ENCODE measurements around the gene USP49.

The USP49 gene

DNA sequence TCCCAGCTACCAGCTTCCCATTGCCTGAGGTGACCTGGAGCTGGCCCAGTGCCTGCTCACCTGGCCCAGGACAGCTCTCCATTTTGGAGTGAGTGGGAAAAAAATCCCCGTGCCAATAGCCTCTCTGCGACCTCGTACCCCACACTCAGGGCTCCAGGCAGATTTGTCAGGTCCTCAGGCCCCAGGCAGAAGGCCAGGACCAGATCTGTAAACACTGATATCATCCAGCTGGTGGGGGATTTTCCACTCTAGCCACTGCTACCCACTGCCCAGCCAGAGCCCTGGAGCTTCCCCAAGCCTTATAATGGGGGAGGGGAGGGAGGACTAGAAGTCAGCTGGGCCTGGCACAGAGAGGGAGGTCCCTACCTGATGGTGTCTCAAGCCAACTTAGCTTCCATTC, 146.6 kb downstream of the USP49 start:
- no peak for DNase-seq

DNA sequence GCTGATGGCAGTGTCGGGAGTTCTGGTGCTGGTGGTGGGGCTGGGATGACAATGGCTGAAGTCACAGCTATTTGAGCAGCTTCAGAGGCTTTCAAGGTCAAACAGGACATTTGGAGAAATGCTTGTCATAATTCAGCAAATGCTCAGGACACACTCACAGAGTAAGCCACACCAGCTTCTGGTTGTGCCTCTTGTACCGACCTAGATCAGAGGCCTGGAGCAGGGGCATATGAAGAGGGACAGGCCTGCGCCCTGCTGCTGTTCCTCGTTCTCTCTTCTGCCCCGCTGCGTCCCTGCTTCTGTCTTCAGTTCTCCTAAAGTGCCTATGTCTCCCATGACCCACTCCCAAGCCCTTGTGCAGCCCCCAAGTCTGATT, 147.1 kb downstream of the USP49 start:
- DNase-seq = no peak

- DNase-seq = no peak
These were observed 147.7 kb downstream of the USP49 start, which contains the start of gene PGC for GRCh38 chr6:41747256-41748101. TSS of gene PGC (minus strand) at chr6:41747397. CDS start at chr6:41747334, 63 bp downstream.

- no peak for DNase-seq
These were observed 149.1 kb downstream of the USP49 start for GRCh38 chr6:41746107-41746506.

- no peak for DNase-seq
These were observed 150.9 kb downstream of the USP49 start for GRCh38 chr6:41744236-41744787.

GRCh38 chr6:41743406-41744235, 151.6 kb downstream of the USP49 start:
- DNase-seq = no peak

DNA sequence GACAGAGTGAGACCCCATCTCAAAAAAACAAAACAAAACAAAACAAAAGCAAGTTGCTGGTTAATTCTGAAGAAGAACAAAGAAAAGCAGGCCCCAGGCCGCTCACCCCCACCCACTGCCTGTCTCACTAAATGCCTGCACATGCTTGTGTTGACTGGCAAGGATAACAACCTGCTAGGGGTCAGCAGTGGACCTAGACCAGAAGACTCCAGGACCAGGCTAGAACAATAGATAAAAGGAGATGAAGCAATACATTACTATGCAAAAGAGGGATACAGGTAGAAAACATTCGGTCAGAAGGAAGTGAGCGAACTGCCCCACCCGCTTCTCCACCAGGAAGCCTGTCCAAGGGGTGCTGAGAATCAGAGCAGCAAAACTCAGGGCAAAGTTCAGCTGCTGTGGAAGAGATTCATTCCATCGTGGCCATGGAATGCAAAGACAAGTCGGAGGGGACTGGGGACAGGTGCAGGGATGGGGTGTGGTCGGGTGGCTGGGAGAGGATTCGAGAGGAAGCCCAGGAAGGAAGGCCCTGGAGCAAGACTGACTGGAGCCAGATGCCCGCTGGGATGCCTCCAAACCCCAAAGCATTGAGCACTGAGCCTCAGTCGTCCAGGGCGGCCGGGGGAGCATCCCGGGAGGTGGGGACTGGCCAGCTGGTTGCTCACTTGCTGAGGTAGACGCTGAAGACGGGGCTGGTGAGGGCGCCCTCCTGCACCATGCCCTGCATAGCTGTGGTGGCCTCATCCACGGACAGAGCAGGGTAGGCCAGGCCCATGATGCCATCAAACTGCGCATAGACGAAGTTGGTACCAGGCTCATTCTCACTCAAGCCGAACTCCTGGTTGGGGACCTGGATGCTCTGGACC, 153.3 kb downstream of the USP49 start:
- DNase-seq = no peak

- no peak for DNase-seq
These were observed 154.6 kb downstream of the USP49 start for GRCh38 chr6:41740366-41741162.
